Measurements from ENCODE around the gene GPRC5D. TPM values are rescaled to one million over a fixed set of nuclear protein-coding genes. Genes with fewer than 3 reads are reported as not detected.

The GPRC5D gene
- total RNA-seq (2014; rRNA removed; shearing (Covaris generic)): not detected in 2 replicates
- polyA plus RNA-seq (2015; cell fraction: cytosol; rRNA removed): not detected in 2 replicates
- not detected in 2 replicates for polyA plus RNA-seq (2015; cell fraction: nucleus; rRNA removed)

DNA sequence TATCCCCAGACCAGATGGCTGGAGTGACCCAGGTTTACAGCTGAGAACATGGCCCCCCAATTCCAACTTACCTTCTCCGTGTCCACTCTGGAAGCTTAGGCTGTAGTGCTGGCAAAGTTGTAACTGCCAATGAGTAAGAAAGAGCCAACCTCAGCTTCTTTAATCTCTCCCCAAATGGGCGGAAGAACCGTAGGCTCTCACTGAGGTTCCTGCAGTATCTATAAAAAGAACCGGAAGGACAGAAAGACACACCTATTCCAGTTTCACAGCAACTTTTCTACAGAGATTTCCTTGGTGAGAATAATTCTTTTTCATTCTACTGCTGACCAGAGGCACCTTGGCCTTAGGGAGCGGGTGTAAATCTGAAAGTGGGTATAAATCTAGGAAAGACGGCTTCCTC, at the start of gene GPRC5D:
TSS of gene GPRC5D (minus strand) at position 135 of the 400 bp plus-strand sequence. CDS start 1,786 bp downstream, outside the sequence.
- DNase-seq (ENCODE audit: low read depth, low spot score): no peak
- in situ Hi-C loops (cut with HindIII; ENCODE audit: low pct_unique_long_range_greater_than_20kb, low sequenced_read_pairs): no loop called here

DNA sequence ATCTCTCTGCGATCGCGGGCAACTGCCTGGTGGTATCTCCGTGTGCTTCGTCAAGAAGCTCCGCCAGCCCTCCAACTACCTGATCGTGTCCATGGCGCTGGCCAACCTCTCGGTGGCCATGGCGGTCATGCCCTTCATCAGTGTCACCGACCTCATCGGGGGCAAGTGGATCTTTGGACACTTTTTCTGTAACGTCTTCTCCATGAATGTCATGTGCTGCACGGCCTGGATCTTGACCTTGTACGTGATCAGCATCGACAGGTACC, 49.7 kb upstream of the GPRC5D start:
- DNase-seq (ENCODE audit: low read depth, low spot score): no peak
- in situ Hi-C loops (cut with HindIII; ENCODE audit: low pct_unique_long_range_greater_than_20kb, low sequenced_read_pairs): loop anchor here (10.0 kb wide), 1 partner anchor 213 kb away; no protein-coding TSS in a partner anchor

DNA sequence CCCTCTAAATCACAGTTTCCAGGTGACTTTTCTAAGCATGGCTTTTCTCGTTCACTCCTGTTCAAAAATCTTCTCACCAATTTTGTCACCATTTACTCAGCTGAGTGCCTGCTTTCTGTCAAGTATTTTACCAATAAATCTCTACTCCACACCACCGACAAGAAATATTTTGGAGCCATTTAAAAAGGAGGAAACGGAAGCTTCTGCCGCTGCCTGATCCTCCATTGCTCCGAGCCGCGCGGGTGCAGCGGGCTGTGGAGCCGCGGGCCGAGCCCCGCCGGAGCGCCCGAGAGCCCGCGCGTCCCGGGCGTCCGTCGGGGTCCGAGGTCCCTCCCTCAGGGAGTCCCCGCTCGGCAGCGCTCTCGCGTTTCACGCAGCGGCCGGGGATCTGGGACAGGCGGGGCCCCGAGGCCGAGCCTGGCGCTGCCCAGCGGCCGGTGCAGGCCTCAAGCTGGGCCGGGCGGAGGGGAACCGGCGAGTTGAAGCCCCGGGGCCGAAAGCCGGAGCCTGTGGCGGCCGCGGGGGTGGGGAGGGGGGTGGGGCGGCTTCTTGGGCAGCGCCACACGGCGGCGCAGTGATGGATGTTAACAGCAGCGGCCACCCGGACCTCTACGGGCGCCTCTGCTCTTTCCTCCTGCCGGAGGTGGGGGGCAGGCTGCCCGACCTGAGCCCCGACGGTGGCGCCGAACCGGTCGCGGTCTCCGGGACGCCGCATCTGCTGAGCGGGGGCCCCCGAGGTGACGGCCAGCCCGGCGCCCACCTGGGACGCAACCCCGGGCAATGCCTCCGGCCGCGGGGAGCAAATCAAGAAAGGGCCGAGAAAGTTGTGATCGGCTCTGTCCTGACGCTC, 49.2 kb upstream of the GPRC5D start:
- DNase-seq (ENCODE audit: low read depth, low spot score): peak; percentile 45
- in situ Hi-C loops (cut with HindIII; ENCODE audit: low pct_unique_long_range_greater_than_20kb, low sequenced_read_pairs): loop anchor here (10.0 kb wide), 1 partner anchor 214 kb away; no protein-coding TSS in a partner anchor

DNA sequence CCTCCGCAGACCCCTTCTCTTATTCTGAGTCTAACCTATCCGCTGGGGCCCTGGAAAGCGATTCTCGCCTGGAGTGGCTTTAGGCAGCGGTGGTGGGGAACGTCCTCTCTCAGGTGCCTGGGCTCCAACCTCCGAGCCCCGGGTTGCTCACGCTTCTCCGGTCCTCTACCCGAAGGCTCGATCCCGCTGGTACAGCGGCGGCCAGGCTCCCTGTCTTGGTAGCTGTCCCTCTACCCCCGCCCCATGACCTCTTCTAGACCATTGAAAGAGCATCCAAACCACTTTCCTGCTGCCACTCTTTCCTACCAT, 48.6 kb upstream of the GPRC5D start:
- in situ Hi-C loops (cut with HindIII; ENCODE audit: low pct_unique_long_range_greater_than_20kb, low sequenced_read_pairs): loop anchor here (10.0 kb wide), 1 partner anchor 214 kb away; no protein-coding TSS in a partner anchor
- DNase-seq (ENCODE audit: low read depth, low spot score): no peak

DNA sequence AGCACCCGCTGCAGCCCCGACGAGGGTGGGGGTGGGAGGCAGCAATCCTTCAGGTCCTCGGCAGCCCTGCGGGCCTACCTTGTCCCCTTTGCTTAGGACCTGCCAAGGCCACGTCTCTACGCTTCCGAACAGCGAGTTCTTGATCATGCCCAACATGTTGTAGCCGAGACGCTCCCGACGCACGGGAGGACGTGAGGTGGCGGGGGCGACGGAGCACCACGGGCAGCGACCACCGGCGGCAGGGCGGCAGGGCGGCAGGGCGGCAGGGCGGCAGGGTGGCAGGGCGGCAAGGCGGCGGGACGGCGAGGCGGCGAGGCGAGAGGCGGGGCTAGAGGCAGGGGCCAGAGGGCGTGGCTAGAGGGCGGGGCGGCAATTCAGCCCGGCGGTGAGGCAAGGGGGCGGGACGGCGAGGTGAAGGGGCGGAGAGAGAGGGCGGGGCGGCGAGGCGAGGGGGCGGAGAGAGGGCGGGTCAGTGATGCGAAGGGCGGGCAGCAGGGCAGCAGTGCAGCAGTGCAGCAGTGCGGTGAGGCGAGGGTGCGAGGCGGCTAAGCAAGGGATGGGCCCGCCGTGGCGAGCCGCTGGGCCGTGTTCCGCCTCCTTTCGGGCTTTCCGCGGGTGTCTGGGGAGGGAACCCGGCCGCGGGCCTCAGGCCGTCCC, 48.1 kb upstream of the GPRC5D start, which contains the start of gene HEBP1:
TSS of gene HEBP1 (minus strand) at position 307 of the 657 bp plus-strand sequence. CDS start at position 156, 151 bp downstream.
- in situ Hi-C loops (cut with HindIII; ENCODE audit: low pct_unique_long_range_greater_than_20kb, low sequenced_read_pairs): loop anchor here (10.0 kb wide), 1 partner anchor 215 kb away; no protein-coding TSS in a partner anchor

DNA sequence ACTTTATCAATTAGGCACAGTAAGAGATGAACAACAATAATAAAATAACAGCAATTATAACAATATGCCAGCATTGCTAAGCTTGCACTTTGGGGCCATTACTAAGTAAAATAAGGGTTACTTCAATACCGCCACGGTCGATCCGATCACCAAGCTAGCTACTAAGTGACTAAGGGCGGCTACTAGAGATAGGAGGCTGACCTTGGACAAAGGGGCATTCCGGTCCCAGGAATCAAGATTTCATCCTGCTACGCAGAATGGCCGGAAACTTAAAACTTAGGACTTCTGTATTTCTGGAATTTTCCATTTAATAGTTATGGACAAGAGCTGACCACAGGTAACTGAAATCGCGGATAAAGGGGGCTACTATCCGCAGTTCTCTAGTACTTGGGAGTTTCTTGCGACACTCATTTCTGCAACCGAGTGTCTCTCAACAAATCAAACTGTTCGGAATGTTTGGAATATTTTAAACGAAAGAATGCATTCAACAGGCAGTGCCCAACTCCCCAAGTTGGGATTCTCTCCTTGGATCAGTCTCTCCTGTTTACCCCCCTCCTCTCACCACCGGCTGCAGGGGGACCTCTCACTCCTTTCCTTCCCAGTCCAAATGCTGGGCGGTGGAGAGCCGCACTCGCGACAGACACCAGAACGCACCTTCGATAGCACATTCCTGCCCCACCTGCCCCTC, 47.4 kb upstream of the GPRC5D start:
- in situ Hi-C loops (cut with HindIII; ENCODE audit: low pct_unique_long_range_greater_than_20kb, low sequenced_read_pairs): no loop called here
- peak; percentile 32 for DNase-seq (ENCODE audit: low read depth, low spot score)

More for the DNA sequence above, 48.1 kb upstream of the GPRC5D start, which contains the start of gene HEBP1:
- DNase-seq (ENCODE audit: low read depth, low spot score): peak; percentile 90

DNA sequence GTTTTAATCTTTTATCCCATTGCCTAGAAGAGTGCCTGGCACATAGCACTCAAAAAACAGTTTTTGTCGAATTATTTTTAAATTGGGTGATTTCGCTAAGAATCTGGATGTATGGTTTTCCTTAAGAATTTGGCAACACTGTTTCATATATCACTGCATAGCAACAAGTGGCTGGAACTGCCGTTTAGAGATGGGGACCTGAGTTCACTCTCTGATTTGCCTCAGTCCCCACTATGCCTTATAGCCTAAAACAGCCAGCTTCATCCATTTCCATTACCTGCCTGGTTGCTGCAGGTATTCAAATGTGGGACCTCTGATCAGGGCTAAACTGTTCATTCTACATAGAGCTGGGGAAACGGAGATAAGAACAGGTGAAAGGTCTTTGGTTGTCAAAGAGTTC, 46.3 kb upstream of the GPRC5D start:
- in situ Hi-C loops (cut with HindIII; ENCODE audit: low pct_unique_long_range_greater_than_20kb, low sequenced_read_pairs): no loop called here
- no peak for DNase-seq (ENCODE audit: low read depth, low spot score)

DNA sequence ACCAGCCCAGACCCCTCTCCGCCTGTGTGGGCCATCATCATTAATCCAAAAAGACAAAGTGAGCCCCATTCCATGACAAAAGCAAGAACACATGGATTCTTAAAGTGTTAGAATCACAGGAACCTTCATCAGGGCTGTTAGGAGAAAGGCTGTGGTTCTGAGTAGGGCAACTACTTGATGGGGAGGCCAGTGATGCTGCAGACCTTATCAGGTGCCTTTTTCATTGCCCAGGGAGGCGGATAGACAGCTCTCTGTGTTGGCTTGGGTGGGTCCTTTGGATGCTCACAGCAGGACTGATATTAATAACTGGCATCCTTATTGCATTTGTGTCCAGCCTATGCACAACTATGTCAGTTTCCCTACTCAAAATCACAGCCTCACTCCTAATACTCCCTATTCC, 45.8 kb upstream of the GPRC5D start:
- in situ Hi-C loops (cut with HindIII; ENCODE audit: low pct_unique_long_range_greater_than_20kb, low sequenced_read_pairs): no loop called here
- no peak for DNase-seq (ENCODE audit: low read depth, low spot score)

DNA sequence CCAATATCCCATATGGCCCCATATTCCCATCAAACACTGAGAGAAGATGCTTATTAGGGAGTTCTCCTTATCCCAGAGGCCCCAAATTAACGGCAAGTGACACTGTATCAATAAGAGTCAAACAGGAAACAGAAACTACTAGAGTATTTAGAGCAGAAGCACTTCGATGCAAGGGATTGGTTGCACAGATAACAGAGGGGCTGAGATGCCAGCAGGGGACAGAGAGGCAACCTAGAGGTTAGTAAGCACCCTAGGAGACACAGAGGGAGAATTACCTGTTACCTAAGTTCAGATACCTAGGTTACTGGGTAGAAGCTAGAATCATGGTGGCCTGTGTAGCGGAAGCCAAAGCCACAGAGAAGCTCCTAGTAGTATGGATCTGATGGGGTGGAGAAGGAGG, 45.2 kb upstream of the GPRC5D start:
- no peak for DNase-seq (ENCODE audit: low read depth, low spot score)

DNA sequence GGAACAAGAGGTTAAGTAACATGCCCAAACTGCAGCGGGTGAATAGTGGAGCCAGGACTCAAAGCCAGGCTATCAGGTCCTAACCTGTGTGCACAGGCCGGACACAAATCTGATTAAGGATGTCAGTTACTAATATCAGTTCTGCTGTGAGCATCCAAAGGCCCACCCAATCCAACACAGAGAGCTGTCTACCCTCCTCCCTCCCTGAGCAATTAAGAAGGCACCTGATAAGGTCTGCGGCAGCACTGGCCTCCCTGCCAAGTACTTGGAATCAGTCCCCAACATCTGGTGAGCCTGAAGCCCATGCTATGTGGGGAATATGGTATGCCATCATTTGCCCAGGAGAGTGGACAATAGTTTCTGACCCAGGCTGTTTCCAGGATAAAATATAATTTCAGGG, 44.2 kb upstream of the GPRC5D start:
- no peak for DNase-seq (ENCODE audit: low read depth, low spot score)
- in situ Hi-C loops (cut with HindIII; ENCODE audit: low pct_unique_long_range_greater_than_20kb, low sequenced_read_pairs): no loop called here

More for the DNA sequence above, 45.2 kb upstream of the GPRC5D start:
- in situ Hi-C loops (cut with HindIII; ENCODE audit: low pct_unique_long_range_greater_than_20kb, low sequenced_read_pairs): no loop called here

DNA sequence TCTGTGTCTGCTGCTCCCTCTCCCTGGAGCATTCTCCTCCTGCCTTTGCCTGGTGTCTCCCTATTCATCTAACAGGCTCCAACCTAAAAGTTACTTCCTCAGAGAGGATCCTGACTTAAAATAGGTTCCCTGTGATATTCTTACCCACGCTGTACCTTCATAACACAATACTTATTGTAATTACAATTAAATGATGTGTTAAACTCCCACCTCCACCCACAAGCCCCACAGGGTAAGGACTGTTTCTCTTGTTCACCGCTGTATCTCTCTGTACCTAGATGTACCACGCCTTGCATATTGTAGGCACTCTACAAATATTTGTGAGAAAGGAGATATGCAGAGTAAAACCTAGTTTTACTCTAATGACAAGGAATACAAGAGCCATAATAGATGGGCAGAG, 43.1 kb upstream of the GPRC5D start:
- no peak for DNase-seq (ENCODE audit: low read depth, low spot score)
- in situ Hi-C loops (cut with HindIII; ENCODE audit: low pct_unique_long_range_greater_than_20kb, low sequenced_read_pairs): no loop called here

DNA sequence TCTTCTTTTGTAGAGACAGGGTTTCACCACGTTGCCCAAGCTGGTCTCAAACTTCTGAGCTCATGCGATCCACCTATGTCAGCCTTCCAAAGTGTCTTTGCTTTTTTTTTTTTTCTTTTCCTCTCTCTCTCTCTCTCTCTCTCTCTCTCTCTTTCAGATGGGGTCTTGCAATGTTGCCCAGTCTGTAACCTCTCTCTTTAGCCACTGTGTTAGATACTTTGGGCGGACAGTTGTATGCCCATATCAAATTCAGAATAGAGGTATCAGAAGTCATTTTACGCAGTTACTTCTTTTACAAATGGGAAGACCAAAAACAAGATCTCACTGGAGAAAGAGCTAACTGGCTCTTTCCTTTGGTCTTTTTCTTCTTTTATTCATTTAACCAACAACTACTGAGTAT, 41.4 kb upstream of the GPRC5D start:
- in situ Hi-C loops (cut with HindIII; ENCODE audit: low pct_unique_long_range_greater_than_20kb, low sequenced_read_pairs): no loop called here

DNA sequence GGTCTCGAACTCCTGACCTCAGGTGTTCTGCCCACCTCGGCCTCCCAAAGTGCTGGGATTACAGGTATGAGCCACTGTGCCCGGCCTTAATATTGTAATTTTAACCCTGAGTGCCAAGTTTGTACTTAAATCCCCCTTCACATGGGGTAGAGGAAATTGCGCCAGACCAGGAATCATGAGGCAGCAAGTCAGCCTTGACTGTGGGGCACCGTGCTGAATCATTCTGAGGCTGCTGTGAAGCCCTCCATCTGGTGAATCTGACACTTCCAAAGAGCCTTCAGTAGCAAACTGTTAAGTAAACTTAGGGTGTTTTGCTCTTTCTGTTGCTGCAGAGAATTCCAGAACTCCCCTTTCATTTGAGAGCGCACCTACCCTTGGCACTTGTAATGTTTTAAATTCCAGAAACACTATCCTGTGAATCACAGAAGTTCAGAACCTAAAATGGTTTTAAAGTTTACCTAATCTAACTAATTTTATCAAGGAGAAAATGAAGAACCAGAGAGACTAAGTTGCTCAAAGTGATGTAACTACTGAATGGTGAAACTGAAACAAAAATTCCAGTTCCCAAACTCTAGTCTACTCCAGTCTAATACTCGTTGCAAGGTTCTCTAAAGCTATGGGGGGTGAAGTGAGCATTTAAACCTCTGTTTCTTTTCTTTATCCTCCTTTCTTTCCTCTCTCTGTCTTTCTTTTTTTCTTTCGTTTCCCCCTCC, 40.6 kb upstream of the GPRC5D start:
- peak; percentile 68 for DNase-seq (ENCODE audit: low read depth, low spot score)

More for the DNA sequence above, 41.4 kb upstream of the GPRC5D start:
- no peak for DNase-seq (ENCODE audit: low read depth, low spot score)

DNA sequence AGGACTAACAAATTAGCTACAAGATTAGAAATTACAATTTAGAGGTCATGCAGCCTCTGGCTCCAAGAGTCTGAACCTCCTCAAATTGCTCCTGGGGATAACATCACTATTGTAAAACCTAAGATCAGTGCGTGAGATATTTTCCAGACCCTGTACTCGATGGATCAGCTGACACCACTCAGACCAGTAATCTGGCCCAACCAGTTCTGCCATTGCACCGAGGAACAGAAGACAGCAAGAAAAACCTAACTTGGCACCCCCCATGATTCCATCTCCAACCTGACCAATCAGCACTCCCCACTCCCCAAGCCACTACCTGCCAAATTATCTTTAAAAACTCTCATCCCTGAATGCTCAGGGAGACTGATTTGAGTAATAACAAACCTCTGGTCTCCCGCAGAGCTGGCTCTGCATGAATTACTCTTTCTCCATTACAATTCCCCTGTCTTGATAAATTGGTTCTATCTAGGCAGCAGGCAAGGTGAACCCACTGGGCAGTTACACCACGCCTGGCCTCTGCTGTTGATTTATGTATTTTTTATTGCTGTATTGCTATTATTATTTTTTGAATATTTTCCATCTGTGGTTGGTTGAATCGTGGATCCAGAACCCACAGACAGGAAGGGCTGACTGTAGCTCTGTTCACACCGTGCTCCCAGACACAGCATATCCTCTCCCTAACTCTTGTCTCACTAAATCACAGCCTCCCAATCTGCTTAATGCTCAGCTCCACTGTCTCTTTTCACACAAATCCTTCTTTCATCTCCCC, 38.9 kb upstream of the GPRC5D start:
- in situ Hi-C loops (cut with HindIII; ENCODE audit: low pct_unique_long_range_greater_than_20kb, low sequenced_read_pairs): no loop called here

More for the DNA sequence above, 40.6 kb upstream of the GPRC5D start:
- in situ Hi-C loops (cut with HindIII; ENCODE audit: low pct_unique_long_range_greater_than_20kb, low sequenced_read_pairs): no loop called here

DNA sequence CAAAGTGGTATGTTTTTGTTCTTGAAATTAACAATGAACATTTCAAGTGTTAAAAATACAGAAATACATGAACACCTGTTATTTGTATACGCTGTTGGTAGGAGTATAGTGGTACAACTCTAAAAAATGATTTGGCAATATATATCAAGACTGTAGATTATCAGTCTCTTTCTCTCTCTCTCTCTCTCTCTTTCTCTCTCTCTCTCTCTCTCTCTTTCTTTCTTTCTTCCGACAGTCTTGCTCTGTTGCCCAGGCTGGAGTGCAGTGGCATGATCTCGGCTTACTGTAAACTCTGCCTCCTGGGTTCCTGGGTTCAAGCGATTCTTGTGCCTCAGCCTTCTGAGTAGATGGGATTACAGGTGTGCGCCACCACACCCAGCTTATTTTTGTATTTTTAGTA, 35.5 kb upstream of the GPRC5D start:
- in situ Hi-C loops (cut with HindIII; ENCODE audit: low pct_unique_long_range_greater_than_20kb, low sequenced_read_pairs): no loop called here
- DNase-seq (ENCODE audit: low read depth, low spot score): no peak

More for the DNA sequence above, 38.9 kb upstream of the GPRC5D start:
- no peak for DNase-seq (ENCODE audit: low read depth, low spot score)

DNA sequence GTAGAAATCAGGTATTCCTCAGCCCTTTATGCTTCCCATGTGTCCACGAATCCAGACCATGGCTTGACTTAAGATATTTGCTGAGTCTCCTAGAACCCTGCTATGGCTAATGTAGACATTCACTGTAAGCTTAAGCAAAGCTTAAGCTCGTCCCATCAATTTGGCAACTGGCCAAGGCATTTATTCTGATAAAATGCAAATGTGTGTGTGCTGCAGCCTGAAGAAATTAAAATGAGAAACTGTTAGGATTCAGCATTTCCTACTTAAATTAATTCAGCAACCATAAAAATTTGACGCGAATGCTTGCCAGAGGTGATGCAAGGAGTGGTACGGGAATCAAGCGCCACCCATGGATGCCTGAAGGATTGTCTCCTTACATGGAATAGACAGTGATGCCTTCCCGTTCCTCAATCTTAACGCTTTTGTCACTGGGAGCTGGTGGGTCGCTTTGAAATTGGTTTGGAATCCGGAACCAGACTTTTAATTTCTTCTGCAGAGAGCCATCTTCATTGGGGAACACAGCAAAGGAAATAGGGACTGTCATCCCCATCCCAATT, 34.9 kb upstream of the GPRC5D start:
- no peak for DNase-seq (ENCODE audit: low read depth, low spot score)
- in situ Hi-C loops (cut with HindIII; ENCODE audit: low pct_unique_long_range_greater_than_20kb, low sequenced_read_pairs): no loop called here
